ENCODE measurements around the gene SPINT1. TPM values are rescaled to one million over a fixed set of nuclear protein-coding genes. Genes with fewer than 3 reads are reported as not detected.

SPINT1 gene
- total and polyA plus RNA-seq, 4 donors = 1.2 to 2.6 (median 1.9) TPM

DNA sequence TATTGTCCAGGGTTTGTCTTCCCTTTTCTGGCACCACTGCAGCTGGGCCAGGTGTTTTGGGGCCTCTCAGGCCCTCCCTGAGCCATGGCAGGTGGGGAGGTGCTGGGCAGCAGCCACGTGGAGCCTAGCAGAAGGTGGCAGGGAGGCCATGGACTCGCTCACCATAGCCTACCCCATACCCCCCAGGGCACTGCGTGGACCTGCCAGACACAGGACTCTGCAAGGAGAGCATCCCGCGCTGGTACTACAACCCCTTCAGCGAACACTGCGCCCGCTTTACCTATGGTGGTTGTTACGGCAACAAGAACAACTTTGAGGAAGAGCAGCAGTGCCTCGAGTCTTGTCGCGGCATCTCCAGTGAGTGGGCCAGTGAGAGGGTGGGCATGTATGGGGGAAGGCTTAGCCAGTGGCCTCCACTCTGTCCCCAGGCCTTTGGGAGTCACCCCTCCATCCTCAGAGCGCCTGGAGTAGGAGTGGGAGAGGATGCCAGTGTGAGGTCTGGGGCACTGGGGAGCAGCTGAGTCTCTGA lies 11.9 kb downstream of the SPINT1 start:
- no peaks in the 10 kb centered on the region for H3K27me3 ChIP-seq (ENCODE audit: control insufficient read depth in 4 of 4, insufficient read depth in 4 of 4, low read length in 3 of 4)
- no peaks in the 10 kb centered on the region for H3K9me3 ChIP-seq (ENCODE audit: control insufficient read depth in 4 of 4, low read length in 3 of 4)
- no peaks in the 10 kb centered on the region for H3K36me3 ChIP-seq (ENCODE audit: control insufficient read depth in 4 of 4, insufficient read depth in 3 of 4, low read depth in 1 of 4, low read length in 3 of 4)
- no peak overlapping the region for H3K4me3 ChIP-seq (ENCODE audit: low read depth in 1 of 3, low read length in 3 of 3)
- H3K9ac ChIP-seq (ENCODE audit: low read depth in 1 of 2, low read length in 2 of 2) = no peak overlapping the region
- DNase-seq (ENCODE audit: low spot score) = no peak
- no peak overlapping the region for H3K27ac ChIP-seq (ENCODE audit: low read depth in 1 of 2, low read length in 2 of 2)
- TF ChIP-seq NR2F2 (IDR thresholded peaks at IDR 0.05) (no peak), FOXA1 (IDR thresholded peaks at IDR 0.05) (no peak), HNF4G (IDR thresholded peaks at IDR 0.05) (no peak), FOXA2 (IDR thresholded peaks at IDR 0.05) (no peak), GABPA (IDR thresholded peaks at IDR 0.05 in 1 of 2, conservative IDR thresholded peaks at IDR 0.05 in 1 of 2) (no peak), HNF4A (conservative IDR thresholded peaks at IDR 0.05) (no peak), EGR1 (IDR thresholded peaks at IDR 0.05; ENCODE audit: low read depth in 2 of 2) (no peak), RXRA (IDR thresholded peaks at IDR 0.05) (no peak), SP1 (IDR thresholded peaks at IDR 0.05) (no peak), RAD21 (IDR thresholded peaks at IDR 0.05) (no peak)
- TF ChIP-seq, protein P1, sequence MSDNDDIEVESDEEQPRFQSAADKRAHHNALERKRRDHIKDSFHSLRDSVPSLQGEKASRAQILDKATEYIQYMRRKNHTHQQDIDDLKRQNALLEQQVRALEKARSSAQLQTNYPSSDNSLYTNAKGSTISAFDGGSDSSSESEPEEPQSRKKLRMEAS (IDR thresholded peaks at IDR 0.05) = no peak
- TF ChIP-seq, protein P2, sequence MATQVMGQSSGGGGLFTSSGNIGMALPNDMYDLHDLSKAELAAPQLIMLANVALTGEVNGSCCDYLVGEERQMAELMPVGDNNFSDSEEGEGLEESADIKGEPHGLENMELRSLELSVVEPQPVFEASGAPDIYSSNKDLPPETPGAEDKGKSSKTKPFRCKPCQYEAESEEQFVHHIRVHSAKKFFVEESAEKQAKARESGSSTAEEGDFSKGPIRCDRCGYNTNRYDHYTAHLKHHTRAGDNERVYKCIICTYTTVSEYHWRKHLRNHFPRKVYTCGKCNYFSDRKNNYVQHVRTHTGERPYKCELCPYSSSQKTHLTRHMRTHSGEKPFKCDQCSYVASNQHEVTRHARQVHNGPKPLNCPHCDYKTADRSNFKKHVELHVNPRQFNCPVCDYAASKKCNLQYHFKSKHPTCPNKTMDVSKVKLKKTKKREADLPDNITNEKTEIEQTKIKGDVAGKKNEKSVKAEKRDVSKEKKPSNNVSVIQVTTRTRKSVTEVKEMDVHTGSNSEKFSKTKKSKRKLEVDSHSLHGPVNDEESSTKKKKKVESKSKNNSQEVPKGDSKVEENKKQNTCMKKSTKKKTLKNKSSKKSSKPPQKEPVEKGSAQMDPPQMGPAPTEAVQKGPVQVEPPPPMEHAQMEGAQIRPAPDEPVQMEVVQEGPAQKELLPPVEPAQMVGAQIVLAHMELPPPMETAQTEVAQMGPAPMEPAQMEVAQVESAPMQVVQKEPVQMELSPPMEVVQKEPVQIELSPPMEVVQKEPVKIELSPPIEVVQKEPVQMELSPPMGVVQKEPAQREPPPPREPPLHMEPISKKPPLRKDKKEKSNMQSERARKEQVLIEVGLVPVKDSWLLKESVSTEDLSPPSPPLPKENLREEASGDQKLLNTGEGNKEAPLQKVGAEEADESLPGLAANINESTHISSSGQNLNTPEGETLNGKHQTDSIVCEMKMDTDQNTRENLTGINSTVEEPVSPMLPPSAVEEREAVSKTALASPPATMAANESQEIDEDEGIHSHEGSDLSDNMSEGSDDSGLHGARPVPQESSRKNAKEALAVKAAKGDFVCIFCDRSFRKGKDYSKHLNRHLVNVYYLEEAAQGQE (IDR thresholded peaks at IDR 0.05) = no peak
- TF ChIP-seq, protein P3, sequence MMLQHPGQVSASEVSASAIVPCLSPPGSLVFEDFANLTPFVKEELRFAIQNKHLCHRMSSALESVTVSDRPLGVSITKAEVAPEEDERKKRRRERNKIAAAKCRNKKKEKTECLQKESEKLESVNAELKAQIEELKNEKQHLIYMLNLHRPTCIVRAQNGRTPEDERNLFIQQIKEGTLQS (IDR thresholded peaks at IDR 0.05) = no peak
- TF ChIP-seq, protein P4, sequence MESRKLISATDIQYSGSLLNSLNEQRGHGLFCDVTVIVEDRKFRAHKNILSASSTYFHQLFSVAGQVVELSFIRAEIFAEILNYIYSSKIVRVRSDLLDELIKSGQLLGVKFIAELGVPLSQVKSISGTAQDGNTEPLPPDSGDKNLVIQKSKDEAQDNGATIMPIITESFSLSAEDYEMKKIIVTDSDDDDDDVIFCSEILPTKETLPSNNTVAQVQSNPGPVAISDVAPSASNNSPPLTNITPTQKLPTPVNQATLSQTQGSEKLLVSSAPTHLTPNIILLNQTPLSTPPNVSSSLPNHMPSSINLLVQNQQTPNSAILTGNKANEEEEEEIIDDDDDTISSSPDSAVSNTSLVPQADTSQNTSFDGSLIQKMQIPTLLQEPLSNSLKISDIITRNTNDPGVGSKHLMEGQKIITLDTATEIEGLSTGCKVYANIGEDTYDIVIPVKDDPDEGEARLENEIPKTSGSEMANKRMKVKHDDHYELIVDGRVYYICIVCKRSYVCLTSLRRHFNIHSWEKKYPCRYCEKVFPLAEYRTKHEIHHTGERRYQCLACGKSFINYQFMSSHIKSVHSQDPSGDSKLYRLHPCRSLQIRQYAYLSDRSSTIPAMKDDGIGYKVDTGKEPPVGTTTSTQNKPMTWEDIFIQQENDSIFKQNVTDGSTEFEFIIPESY (IDR thresholded peaks at IDR 0.05) = no peak
- TF ChIP-seq, protein P5, sequence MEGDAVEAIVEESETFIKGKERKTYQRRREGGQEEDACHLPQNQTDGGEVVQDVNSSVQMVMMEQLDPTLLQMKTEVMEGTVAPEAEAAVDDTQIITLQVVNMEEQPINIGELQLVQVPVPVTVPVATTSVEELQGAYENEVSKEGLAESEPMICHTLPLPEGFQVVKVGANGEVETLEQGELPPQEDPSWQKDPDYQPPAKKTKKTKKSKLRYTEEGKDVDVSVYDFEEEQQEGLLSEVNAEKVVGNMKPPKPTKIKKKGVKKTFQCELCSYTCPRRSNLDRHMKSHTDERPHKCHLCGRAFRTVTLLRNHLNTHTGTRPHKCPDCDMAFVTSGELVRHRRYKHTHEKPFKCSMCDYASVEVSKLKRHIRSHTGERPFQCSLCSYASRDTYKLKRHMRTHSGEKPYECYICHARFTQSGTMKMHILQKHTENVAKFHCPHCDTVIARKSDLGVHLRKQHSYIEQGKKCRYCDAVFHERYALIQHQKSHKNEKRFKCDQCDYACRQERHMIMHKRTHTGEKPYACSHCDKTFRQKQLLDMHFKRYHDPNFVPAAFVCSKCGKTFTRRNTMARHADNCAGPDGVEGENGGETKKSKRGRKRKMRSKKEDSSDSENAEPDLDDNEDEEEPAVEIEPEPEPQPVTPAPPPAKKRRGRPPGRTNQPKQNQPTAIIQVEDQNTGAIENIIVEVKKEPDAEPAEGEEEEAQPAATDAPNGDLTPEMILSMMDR (IDR thresholded peaks at IDR 0.05; ENCODE audit: low read depth, low read length, missing input control) = no peak
- WGBS = 87% methylated on average over 13 of the region's 13 CpGs
- peaks cover 0 to 11% (median 3%) of the 10 kb centered on the region in 4 donors for H3K4me1 ChIP-seq (ENCODE audit: control insufficient read depth in 4 of 4, insufficient read depth in 4 of 4, low read length in 3 of 4)

DNA sequence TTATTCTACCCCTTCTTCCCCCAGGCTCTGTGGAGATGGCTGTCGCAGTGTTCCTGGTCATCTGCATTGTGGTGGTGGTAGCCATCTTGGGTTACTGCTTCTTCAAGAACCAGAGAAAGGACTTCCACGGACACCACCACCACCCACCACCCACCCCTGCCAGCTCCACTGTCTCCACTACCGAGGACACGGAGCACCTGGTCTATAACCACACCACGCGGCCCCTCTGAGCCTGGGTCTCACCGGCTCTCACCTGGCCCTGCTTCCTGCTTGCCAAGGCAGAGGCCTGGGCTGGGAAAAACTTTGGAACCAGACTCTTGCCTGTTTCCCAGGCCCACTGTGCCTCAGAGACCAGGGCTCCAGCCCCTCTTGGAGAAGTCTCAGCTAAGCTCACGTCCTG lies 12.9 kb downstream of the SPINT1 start:
- no peaks in the 10 kb centered on the region for H3K36me3 ChIP-seq (ENCODE audit: control insufficient read depth in 4 of 4, insufficient read depth in 3 of 4, low read depth in 1 of 4, low read length in 3 of 4)
- no peak overlapping the region for H3K27ac ChIP-seq (ENCODE audit: low read depth in 1 of 2, low read length in 2 of 2)
- H3K4me1 ChIP-seq (ENCODE audit: control insufficient read depth in 4 of 4, insufficient read depth in 4 of 4, low read length in 3 of 4) = peaks cover 0 to 11% (median 3%) of the 10 kb centered on the region in 4 donors
- 69% methylated on average over 8 of the region's 8 CpGs for WGBS
- DNase-seq (ENCODE audit: low spot score) = no peak
- H3K9me3 ChIP-seq (ENCODE audit: control insufficient read depth in 4 of 4, low read length in 3 of 4) = no peaks in the 10 kb centered on the region
- H3K9ac ChIP-seq (ENCODE audit: low read depth in 1 of 2, low read length in 2 of 2) = no peak overlapping the region
- no peaks in the 10 kb centered on the region for H3K27me3 ChIP-seq (ENCODE audit: control insufficient read depth in 4 of 4, insufficient read depth in 4 of 4, low read length in 3 of 4)
- H3K4me3 ChIP-seq (ENCODE audit: low read depth in 1 of 3, low read length in 3 of 3) = no peak overlapping the region
- TF ChIP-seq HNF4A (conservative IDR thresholded peaks at IDR 0.05) = no peak
- no peak for TF ChIP-seq SP1 (IDR thresholded peaks at IDR 0.05)
- TF ChIP-seq TAF1 (conservative IDR thresholded peaks at IDR 0.05) = no peak
- TF ChIP-seq, protein P2 (IDR thresholded peaks at IDR 0.05) = no peak
- no peak for TF ChIP-seq FOXA2 (IDR thresholded peaks at IDR 0.05)
- TF ChIP-seq, protein P3 (IDR thresholded peaks at IDR 0.05) = no peak
- TF ChIP-seq, protein P5 (IDR thresholded peaks at IDR 0.05; ENCODE audit: low read depth, low read length, missing input control) = no peak
- no peak for TF ChIP-seq GABPA (IDR thresholded peaks at IDR 0.05 in 1 of 2, conservative IDR thresholded peaks at IDR 0.05 in 1 of 2)
- TF ChIP-seq RXRA (IDR thresholded peaks at IDR 0.05) = no peak

All from liver (tissue), 9 donors.